ENCODE measurements around the gene MRPL39. TPM values are rescaled to one million over a fixed set of nuclear protein-coding genes. Genes with fewer than 3 reads are reported as not detected.

MRPL39 gene
- polyA plus RNA-seq, 1 of the 3 experiments (the other 2 are of a cell fraction), result 26.9 TPM

DNA sequence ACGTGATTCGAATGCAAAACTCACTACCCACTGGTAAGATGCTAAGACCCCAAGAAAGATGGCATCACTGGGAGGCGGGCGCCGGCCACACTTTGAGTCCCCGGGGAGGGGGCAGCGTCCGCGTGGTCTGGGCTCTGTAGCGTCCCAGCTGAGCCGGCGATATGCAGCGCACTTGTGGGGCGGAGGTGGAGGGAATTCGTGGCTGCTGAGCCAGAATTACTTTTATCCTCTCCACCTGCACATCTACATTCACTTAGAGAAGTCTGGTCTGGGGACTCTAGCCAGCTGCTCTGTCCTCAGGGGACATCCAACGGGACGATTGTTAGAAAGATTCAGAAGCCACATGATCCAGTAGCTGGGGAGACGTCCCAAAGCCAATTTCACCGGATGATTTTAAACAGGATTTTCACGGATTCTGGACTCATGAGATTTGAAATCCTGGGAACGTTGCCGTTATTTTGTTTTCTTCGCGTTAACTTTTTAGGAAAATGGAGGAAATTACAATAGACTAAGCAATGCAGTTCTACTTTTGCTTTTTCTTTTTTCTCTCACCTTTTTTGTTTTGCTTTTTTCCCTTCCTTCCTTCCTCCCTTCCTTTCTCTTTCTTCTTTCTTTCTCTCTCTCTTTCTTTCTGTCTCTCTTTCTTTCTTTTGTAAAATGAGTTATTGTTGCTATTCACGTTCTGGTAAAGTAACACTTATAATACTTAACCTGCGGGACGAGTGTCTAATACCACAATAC is 33.1 kb upstream of the MRPL39 start:
- Histone ChIP-seq H4K20me1 (ENCODE audit: insufficient read depth) (no peaks in the 10 kb centered on the region), H3K9me2 (no peaks in the 10 kb centered on the region), H3K4me1 (ENCODE audit: control insufficient read depth in 1 of 2, insufficient read depth in 2 of 2, low read depth in 1 of 2, low read length in 1 of 2) (peaks cover 6 to 7% of the 10 kb centered on the region in 2 experiments; a peak in 2 of 4 replicates), H3K27me3 (ENCODE audit: insufficient read depth) (no peaks in the 10 kb centered on the region), H3K79me2 (ENCODE audit: insufficient read depth) (no peaks in the 10 kb centered on the region), H3K9me3 (no peaks in the 10 kb centered on the region), H3K4me3 (ENCODE audit: low read depth in 2 of 2, low read length in 1 of 2) (peak overlapping the region; percentile 81 to 85), H3F3A (replicated peaks; ENCODE audit: insufficient read depth) (peaks cover 6% of the 10 kb centered on the region), H2AFZ (ENCODE audit: low read depth) (peak overlapping the region; percentile 94), H3K4me2 (peak overlapping the region; percentile 87), H3K9ac (peak overlapping the region; percentile 80), H3K27ac (ENCODE audit: low read depth in 2 of 2, low read length in 1 of 2) (peak overlapping the region; percentile 48 to 64; a peak in 3 of 4 replicates), H3K36me3 (replicated peaks in 1 of 2; ENCODE audit: control insufficient read depth in 1 of 2, insufficient read depth in 2 of 2, low read length in 1 of 2) (no peaks in the 10 kb centered on the region)
- peak; percentile 73 for DNase-seq
- TF ChIP-seq FOSL2 (IDR thresholded peaks at IDR 0.05; ENCODE audit: borderline replicate concordance, low read depth) (no peak), MAX (IDR thresholded peaks at IDR 0.05; ENCODE audit: low read depth) (peak; percentile 58; the same call in 1 of the 2 replicates)
- ChIA-PET POLR2A (no interaction called here), CTCF (interaction anchor here (1.5 to 4.0 kb wide), 2 partner anchors 15 to 32 kb away, joined by 5 to 40 read pairs; no protein-coding TSS in a partner anchor)
- 10% methylated on average over 14 of the region's 27 CpGs for WGBS (ENCODE audit: low lambda C conversion rate)

DNA sequence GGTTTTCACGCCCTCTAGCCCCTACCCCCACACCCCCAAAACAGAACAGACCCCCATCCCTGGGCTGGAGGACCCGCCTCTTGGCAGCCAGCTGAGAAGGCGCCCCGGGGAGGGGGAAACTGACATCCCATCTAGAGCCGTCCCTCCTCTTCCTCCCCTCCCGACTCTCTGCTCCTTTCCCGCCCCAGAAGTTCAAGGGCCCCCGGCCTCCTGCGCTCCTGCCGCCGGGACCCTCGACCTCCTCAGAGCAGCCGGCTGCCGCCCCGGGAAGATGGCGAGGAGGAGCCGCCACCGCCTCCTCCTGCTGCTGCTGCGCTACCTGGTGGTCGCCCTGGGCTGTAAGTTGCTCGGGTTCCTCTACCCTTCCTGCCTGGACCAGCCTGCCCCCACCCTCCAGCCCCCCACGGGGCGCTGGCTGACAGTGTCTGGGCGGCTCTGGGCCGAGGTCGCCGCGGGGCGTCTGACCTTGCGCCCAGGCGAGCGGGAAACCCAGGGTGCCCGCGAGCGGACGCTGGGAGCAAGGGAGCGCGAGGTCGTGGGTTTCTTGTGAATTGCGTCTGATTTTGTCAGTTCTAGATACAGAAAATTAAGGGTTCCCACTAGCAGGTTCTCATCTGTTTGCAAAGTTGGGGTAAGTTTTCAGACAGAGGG is 32.4 kb upstream of the MRPL39 start:
- TF ChIP-seq RAD21 (IDR thresholded peaks at IDR 0.05; ENCODE audit: low read length) (peak; percentile 39), CTCF (IDR thresholded peaks at IDR 0.05) (peak; percentile 50), YY1 (IDR thresholded peaks at IDR 0.05; ENCODE audit: low read depth) (peak; percentile 43; the same call in 1 of the 2 replicates), SMC3 (IDR thresholded peaks at IDR 0.05; ENCODE audit: low read depth, low read length) (peak; percentile 30), SIN3A (IDR thresholded peaks at IDR 0.05; ENCODE audit: borderline replicate concordance, low read depth, low read length) (no peak), MEF2A (IDR thresholded peaks at IDR 0.05; ENCODE audit: borderline replicate concordance, low read depth) (no peak)
- TF ChIP-seq, protein P1, sequence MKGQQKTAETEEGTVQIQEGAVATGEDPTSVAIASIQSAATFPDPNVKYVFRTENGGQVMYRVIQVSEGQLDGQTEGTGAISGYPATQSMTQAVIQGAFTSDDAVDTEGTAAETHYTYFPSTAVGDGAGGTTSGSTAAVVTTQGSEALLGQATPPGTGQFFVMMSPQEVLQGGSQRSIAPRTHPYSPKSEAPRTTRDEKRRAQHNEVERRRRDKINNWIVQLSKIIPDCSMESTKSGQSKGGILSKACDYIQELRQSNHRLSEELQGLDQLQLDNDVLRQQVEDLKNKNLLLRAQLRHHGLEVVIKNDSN (IDR thresholded peaks at IDR 0.05; ENCODE audit: borderline replicate concordance, low read depth), result no peak
- Histone ChIP-seq H4K20me1 (ENCODE audit: insufficient read depth) (no peaks in the 10 kb centered on the region), H3K4me3 (ENCODE audit: low read depth in 2 of 2, low read length in 1 of 2) (peak overlapping the region; percentile 81 to 85), H3K9me3 (no peaks in the 10 kb centered on the region), H3K27me3 (ENCODE audit: insufficient read depth) (no peaks in the 10 kb centered on the region), H3K79me2 (ENCODE audit: insufficient read depth) (no peaks in the 10 kb centered on the region), H3K9ac (peak overlapping the region; percentile 80), H2AFZ (ENCODE audit: low read depth) (peak overlapping the region; percentile 94), H3F3A (replicated peaks; ENCODE audit: insufficient read depth) (peaks cover 6% of the 10 kb centered on the region), H3K4me1 (ENCODE audit: control insufficient read depth in 1 of 2, insufficient read depth in 2 of 2, low read depth in 1 of 2, low read length in 1 of 2) (peaks cover 6 to 7% of the 10 kb centered on the region in 2 experiments; a peak in 2 of 4 replicates), H3K27ac (ENCODE audit: low read depth in 2 of 2, low read length in 1 of 2) (peak overlapping the region; percentile 48 to 64; a peak in 3 of 4 replicates), H3K4me2 (peak overlapping the region; percentile 87), H3K9me2 (no peaks in the 10 kb centered on the region), H3K36me3 (replicated peaks in 1 of 2; ENCODE audit: control insufficient read depth in 1 of 2, insufficient read depth in 2 of 2, low read length in 1 of 2) (no peaks in the 10 kb centered on the region)
- WGBS (ENCODE audit: low lambda C conversion rate), result 0% methylated on average over 12 of the region's 40 CpGs
- ChIA-PET CTCF (interaction anchor here (0.8 to 4.0 kb wide), 5 partner anchors 16 to 69 kb away, joined by 3 to 40 read pairs (median 4); no protein-coding TSS in a partner anchor), POLR2A (no interaction called here)
- peak; percentile 88 for DNase-seq
